Upper lobe of left lung (tissue), 6 donors: ENCODE results near the gene PEX12. TPM values are rescaled to one million over a fixed set of nuclear protein-coding genes. Genes with fewer than 3 reads are reported as not detected.
A peak's percentile ranks its signal among the peaks of the same experiment; 100 is the strongest.

Experiments used
- ATAC-seq, 2 donors: fragments of 200-7000 bp; cut with Tn5 transposase; one replicate each; pipeline ENCODE4 v1.9.1; 2022; ENCODE audit warnings: mild to moderate bottlenecking in 2 of 2, moderate library complexity in 2 of 2; ENCODE audit not compliant: low FRiP score in 2 of 2
- DNase-seq, 2 donors: peaks; one replicate each; pipeline ENCODE4 v3.0.0-alpha.2; 2019 to 2020
- H3K27ac ChIP-seq, 4 donors: fragments of 200-600 bp; sonication (generic); one replicate each; pipeline ENCODE4 v1.5.1; 2016 to 2019
- H3K27me3 ChIP-seq, 4 donors: fragments of 200-600 bp; sonication (generic); one replicate each; pipeline ENCODE4 v1.5.1; 2017 to 2019
- H3K36me3 ChIP-seq, 4 donors: fragments of 200-600 bp; sonication (generic); one replicate each; pipeline ENCODE4 v1.5.1; 2016 to 2019
- H3K4me1 ChIP-seq, 4 donors: fragments of 200-600 bp; sonication (generic); one replicate each; pipeline ENCODE4 v1.5.1; 2018 to 2019
- H3K4me3 ChIP-seq, 4 donors: fragments of 200-600 bp; sonication (generic); one replicate each; pipeline ENCODE4 v1.5.1; 2017 to 2019; ENCODE audit warnings: mild to moderate bottlenecking in 2 of 4, moderate library complexity in 1 of 4
- H3K9me3 ChIP-seq, 4 donors: fragments of 200-600 bp; sonication (generic); one replicate each; pipeline ENCODE4 v1.5.1; 2018 to 2019
- EP300 ChIP-seq, 4 donors: sonication (generic); formaldehyde crosslinking; IDR thresholded peaks; one replicate each; pipeline ENCODE4 v1.5.1; 2017; ENCODE audit warnings: antibody characterized with exemption in 4 of 4, control low read depth in 2 of 4
- POLR2A ChIP-seq, 4 donors: fragments of 450-650 bp; IDR thresholded peaks; one replicate each; pipeline ENCODE4 v1.5.1; 2016 to 2017; ENCODE audit warnings: antibody characterized with exemption in 4 of 4, mild to moderate bottlenecking in 2 of 4
- POLR2AphosphoS5 ChIP-seq, 2 donors: sonication (generic); formaldehyde crosslinking; IDR thresholded peaks; one replicate each; pipeline ENCODE4 v1.5.1; 2017; ENCODE audit warnings: antibody characterized with exemption in 2 of 2
- WGBS, 2 donors: methylation state at CpG; one replicate each; pipeline ENCODE4 v1.1.5; 2017 to 2018; 5-methylcytosine and 5-hydroxymethylcytosine counted together
- total RNA-seq, 6 donors: library from RNA; depleted of rRNA in 4 of 6; stranded (reverse); fragments of >200 nt in 4 of 6; gene quantifications; one replicate each; pipeline versions ENCODE4 v1.1.0 to v1.2.1, GENCODE V29; 2016 to 2021
- TF ChIP-seq, protein P1 (sequence below), 6 experiments: fragments of 450-650 bp in 4 of 6; fragments of 200-600 bp in 2 of 6; sonication (generic) in 2 of 6; IDR thresholded peaks; one replicate each; pipeline ENCODE4 v1.5.1; 2016 to 2019; ENCODE audit warnings: antibody characterized with exemption in 6 of 6
- donor health status: DM: no; HTN: no; CAD: no; lungs with moderate emphysema.
- donor health status: DM: no; HTN: yes; CAD: no; lungs with severe emphysema.

Gene PEX12
- total RNA-seq, 6 donors from 2014 or later = 3.8 to 6.6 (median 5.2) TPM

DNA sequence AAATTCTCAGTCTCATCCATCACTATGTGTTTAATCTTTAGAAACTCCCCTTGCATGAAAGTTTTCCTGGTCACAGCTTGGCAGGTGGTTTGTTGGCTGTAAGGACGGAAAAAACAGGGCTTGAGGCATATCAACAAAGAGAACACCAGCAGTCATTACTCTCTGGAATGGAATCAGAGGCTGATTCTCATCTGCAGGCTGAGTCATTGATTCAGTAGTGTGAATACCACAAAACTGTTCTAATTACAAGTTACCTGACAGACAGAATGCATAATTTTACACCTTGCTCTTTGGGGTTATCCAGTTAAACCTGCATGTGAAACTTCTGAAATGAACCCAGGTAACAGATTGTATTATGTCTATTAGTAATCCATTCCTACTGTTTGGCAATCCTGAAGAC lies 29.4 kb downstream of the PEX12 start:
- H3K27me3 ChIP-seq = no peaks in the 10 kb centered on the region
- H3K27ac ChIP-seq = no peak overlapping the region
- no peaks in the 10 kb centered on the region for H3K36me3 ChIP-seq
- 38 to 54% methylated on average over 1 of the region's 1 CpG for WGBS, 2 donors
- H3K4me1 ChIP-seq = no peaks in the 10 kb centered on the region
- no peaks in the 10 kb centered on the region for H3K9me3 ChIP-seq
- no peak for ATAC-seq
- H3K4me3 ChIP-seq = no peak overlapping the region
- DNase-seq = no peak
- TF ChIP-seq EP300 (IDR thresholded peaks at IDR 0.05) (no peak), POLR2A (IDR thresholded peaks at IDR 0.05) (no peak), POLR2AphosphoS5 (IDR thresholded peaks at IDR 0.05) (no peak)
- TF ChIP-seq, protein P1, sequence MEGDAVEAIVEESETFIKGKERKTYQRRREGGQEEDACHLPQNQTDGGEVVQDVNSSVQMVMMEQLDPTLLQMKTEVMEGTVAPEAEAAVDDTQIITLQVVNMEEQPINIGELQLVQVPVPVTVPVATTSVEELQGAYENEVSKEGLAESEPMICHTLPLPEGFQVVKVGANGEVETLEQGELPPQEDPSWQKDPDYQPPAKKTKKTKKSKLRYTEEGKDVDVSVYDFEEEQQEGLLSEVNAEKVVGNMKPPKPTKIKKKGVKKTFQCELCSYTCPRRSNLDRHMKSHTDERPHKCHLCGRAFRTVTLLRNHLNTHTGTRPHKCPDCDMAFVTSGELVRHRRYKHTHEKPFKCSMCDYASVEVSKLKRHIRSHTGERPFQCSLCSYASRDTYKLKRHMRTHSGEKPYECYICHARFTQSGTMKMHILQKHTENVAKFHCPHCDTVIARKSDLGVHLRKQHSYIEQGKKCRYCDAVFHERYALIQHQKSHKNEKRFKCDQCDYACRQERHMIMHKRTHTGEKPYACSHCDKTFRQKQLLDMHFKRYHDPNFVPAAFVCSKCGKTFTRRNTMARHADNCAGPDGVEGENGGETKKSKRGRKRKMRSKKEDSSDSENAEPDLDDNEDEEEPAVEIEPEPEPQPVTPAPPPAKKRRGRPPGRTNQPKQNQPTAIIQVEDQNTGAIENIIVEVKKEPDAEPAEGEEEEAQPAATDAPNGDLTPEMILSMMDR (IDR thresholded peaks at IDR 0.05) = no peak

DNA sequence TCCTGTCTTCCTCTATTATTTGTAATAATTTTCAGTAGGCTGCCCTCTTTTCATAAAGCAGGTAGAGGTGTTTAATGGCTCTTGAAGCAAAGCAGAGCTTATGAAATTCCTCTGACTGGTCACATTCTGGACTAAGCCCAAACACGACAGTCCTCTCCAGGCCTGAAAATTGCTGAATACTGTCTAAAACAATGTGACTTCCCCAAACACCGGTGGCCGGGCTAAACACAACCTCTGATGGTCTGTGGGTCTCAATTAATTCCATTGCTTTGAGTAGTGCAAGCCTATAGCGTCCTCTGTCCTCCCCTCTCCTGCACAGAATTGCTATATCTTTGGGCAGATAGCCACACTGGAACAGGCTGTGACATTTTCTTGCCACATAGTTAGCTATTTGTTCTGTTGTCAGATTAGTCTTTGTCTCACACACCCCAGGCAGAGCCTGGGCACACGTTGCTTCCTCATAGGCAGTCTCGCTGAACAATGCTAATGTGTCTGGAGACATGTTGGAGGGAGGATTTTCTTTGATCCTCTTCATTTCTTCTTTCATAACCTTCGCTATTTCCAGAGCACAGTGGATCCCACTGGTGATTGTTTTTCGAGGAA lies 30.1 kb downstream of the PEX12 start:
- peaks cover 0 to 6% (median 2%) of the 10 kb centered on the region in 4 donors for H3K4me1 ChIP-seq
- no peaks in the 10 kb centered on the region for H3K9me3 ChIP-seq
- WGBS, 2 donors = 62 to 66% methylated on average over 8 of the region's 8 CpGs
- DNase-seq (no peak), ATAC-seq (peak in 1 of 2 donors; percentile 19)
- H3K4me3 ChIP-seq = no peak overlapping the region
- no peak overlapping the region for H3K27ac ChIP-seq
- no peaks in the 10 kb centered on the region for H3K36me3 ChIP-seq
- TF ChIP-seq POLR2A (IDR thresholded peaks at IDR 0.05) (no peak), POLR2AphosphoS5 (IDR thresholded peaks at IDR 0.05) (no peak), EP300 (IDR thresholded peaks at IDR 0.05) (no peak)
- TF ChIP-seq, protein P1 (IDR thresholded peaks at IDR 0.05) = no peak
- no peaks in the 10 kb centered on the region for H3K27me3 ChIP-seq

DNA sequence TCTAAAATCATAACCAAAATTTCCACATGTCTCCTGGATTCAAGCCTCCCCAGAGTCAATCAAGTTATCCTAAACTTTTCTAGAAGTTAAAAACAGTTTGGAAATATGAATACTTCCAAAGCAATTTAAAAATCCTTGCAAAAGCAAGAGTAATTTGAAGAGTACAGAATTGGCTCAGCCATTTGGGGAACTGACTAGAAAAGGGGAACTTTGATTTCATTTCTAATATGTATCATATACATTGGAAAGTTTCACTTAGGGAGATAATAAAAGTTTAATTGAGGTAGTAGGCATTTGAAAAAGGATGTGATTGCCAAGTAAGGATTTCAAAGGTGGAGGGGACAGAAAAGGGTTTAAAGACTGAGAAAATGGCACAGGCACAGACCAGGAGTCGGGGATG lies 31.9 kb downstream of the PEX12 start:
- DNase-seq (no peak), ATAC-seq (no peak)
- no peaks in the 10 kb centered on the region for H3K27me3 ChIP-seq
- no peaks in the 10 kb centered on the region for H3K36me3 ChIP-seq
- peaks cover 0 to 21% (median 11%) of the 10 kb centered on the region in 4 donors for H3K4me1 ChIP-seq
- no peak overlapping the region for H3K4me3 ChIP-seq
- TF ChIP-seq EP300 (IDR thresholded peaks at IDR 0.05) = no peak
- no peak for TF ChIP-seq POLR2A (IDR thresholded peaks at IDR 0.05)
- TF ChIP-seq, protein P1 (IDR thresholded peaks at IDR 0.05) = no peak
- TF ChIP-seq POLR2AphosphoS5 (IDR thresholded peaks at IDR 0.05) = no peak
- no peaks in the 10 kb centered on the region for H3K9me3 ChIP-seq
- 61 to 90% methylated on average over 1 of the region's 1 CpG for WGBS, 2 donors
- no peak overlapping the region for H3K27ac ChIP-seq

DNA sequence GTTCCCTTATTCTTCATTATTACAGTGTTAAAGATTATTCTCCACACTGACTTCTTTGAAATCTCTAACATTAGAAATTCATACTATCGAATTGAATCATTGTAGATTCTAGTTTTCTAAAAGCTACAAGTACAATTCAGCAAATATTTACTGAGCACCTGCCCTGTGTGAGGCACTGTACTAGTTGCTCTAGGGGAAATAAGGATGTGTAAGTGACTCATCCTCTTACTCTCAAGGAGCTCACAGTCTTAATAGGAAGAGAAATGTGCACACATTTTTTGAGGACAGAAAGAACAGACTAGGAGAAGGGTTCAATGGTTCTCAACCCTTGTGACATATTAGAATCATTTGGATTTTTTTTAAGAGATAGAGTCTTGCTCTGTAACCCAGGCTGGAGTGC lies 33.2 kb downstream of the PEX12 start:
- 42 to 77% methylated on average over 1 of the region's 1 CpG for WGBS, 2 donors
- Histone ChIP-seq H3K27ac (no peak overlapping the region), H3K4me1 (peaks cover 4 to 30% (median 20%) of the 10 kb centered on the region in 4 donors), H3K9me3 (no peaks in the 10 kb centered on the region), H3K36me3 (no peaks in the 10 kb centered on the region), H3K4me3 (no peak overlapping the region), H3K27me3 (no peaks in the 10 kb centered on the region)
- TF ChIP-seq POLR2A (IDR thresholded peaks at IDR 0.05) = no peak
- TF ChIP-seq EP300 (IDR thresholded peaks at IDR 0.05) = no peak
- TF ChIP-seq POLR2AphosphoS5 (IDR thresholded peaks at IDR 0.05) = no peak
- TF ChIP-seq, protein P1 (IDR thresholded peaks at IDR 0.05) = no peak
- DNase-seq (no peak), ATAC-seq (no peak)

DNA sequence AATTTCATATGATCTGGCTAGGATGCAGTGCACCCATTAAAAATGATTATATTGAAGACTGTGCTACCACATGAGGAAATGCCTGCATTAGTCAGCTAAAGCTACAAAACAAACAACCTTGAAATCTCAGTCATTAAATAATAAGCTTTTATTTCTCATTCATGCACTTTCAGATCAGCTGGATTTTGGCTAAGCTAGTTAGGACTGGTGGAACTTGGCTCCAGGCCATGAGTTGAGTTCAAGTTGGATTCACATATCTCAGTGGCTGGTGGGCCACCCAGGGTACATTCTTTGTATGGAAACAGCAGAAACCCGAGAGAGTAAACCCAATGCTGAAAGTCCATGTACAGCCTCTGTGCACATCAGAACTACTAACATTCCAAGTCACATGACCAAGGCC lies 34.5 kb downstream of the PEX12 start:
- no peaks in the 10 kb centered on the region for H3K9me3 ChIP-seq
- WGBS, 2 donors = 63 to 75% methylated on average over 1 of the region's 1 CpG
- no peak overlapping the region for H3K4me3 ChIP-seq
- no peak overlapping the region for H3K27ac ChIP-seq
- H3K27me3 ChIP-seq = no peaks in the 10 kb centered on the region
- H3K36me3 ChIP-seq = no peaks in the 10 kb centered on the region
- DNase-seq (no peak), ATAC-seq (no peak)
- peaks cover 6 to 43% (median 29%) of the 10 kb centered on the region in 4 donors for H3K4me1 ChIP-seq
- TF ChIP-seq, protein P1 (IDR thresholded peaks at IDR 0.05) = no peak
- TF ChIP-seq POLR2A (IDR thresholded peaks at IDR 0.05) = no peak
- no peak for TF ChIP-seq POLR2AphosphoS5 (IDR thresholded peaks at IDR 0.05)
- TF ChIP-seq EP300 (IDR thresholded peaks at IDR 0.05) = no peak
